ENCODE results near the gene KLHL5. TPM values are rescaled to one million over a fixed set of nuclear protein-coding genes. Genes with fewer than 3 reads are reported as not detected.
"Not testable (repeated sequence)": the region's sequence is repeated elsewhere in the genome, so short reads cannot be mapped to it uniquely, and the experiment has no call there.

KLHL5 gene, protein sequence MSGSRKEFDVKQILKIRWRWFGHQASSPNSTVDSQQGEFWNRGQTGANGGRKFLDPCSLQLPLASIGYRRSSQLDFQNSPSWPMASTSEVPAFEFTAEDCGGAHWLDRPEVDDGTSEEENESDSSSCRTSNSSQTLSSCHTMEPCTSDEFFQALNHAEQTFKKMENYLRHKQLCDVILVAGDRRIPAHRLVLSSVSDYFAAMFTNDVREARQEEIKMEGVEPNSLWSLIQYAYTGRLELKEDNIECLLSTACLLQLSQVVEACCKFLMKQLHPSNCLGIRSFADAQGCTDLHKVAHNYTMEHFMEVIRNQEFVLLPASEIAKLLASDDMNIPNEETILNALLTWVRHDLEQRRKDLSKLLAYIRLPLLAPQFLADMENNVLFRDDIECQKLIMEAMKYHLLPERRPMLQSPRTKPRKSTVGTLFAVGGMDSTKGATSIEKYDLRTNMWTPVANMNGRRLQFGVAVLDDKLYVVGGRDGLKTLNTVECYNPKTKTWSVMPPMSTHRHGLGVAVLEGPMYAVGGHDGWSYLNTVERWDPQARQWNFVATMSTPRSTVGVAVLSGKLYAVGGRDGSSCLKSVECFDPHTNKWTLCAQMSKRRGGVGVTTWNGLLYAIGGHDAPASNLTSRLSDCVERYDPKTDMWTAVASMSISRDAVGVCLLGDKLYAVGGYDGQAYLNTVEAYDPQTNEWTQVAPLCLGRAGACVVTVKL
- total RNA-seq (2014; rRNA removed; shearing (Covaris generic)): 46.2 and 55.1 TPM in 2 replicates
- 29.3 and 42.8 TPM in 2 replicates for polyA plus RNA-seq (2014; cell fraction: nucleus; rRNA removed)

DNA sequence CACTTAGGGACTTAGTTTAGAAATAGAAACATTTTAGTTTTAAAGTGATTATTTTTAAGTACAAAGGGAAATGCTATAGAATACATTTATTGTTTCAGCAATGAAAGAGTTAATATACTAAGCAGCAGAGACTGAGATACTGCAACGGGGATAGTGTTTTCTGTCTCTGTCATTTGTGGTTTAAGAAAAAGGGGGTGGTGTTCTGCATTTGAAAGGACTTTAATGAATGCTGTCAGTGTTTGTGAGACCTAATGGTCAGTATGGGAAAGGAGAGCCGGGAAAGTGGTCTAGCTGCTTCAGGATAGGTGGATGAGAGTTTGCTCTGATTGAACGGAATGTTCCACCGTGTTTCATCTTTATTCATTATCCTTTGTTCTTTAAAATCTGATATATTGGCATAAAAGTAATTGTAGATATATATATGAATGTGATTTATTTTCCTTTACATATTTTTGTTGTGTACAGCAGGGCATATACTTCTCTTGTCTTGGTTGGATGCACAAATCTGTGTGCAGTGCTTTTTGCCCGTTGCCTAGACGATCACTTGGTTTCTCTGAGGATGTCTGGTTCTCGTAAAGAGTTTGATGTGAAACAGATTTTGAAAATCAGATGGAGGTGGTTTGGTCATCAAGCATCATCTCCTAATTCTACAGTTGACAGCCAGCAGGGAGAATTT, at the start of gene KLHL5:
Gene KLHL5 (plus strand): TSS at position 139 of the 676 bp plus-strand sequence. CDS start 421 bp downstream, at position 560.
- DNase-seq (ENCODE audit: extremely low read depth, low read depth): no peak

DNA sequence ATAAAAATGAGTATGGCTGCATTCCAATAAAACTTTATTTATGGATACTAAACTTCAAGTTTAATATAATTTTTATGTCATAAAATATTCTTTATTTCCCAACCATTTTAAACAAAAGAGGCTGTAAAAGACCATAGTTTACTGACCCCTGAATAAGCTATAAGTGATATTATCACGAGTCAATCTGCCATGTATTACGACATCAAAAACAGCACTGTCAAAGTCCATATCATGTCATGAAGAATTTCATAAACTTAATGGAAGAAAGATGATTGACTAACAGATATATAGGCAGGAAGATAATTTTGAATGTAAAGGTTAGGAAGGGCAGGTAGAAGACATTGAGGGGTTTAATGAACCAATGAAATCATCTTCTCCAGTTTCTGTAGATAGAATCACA, 48.0 kb upstream of the KLHL5 start:
- DNase-seq (ENCODE audit: extremely low read depth, low read depth): no peak

DNA sequence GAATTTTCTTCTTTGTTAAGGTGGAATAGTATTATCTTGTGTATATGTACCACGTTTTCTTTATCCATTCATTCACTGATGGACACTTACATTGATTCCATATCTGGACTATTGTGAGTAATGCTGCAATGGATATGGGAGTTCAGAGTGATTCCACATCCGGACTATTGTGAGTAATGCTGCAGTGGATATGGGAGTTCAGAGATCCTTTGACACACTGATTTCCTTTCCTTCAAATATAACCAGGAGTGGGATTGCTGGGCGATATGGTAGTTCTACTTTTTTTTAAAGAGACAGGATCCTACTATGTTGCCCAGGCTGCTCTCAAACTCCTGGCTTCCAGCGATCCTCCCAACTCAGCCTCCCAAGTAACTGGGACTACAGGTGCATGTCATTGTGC, 41.9 kb upstream of the KLHL5 start:
- no peak for DNase-seq (ENCODE audit: extremely low read depth, low read depth)

DNA sequence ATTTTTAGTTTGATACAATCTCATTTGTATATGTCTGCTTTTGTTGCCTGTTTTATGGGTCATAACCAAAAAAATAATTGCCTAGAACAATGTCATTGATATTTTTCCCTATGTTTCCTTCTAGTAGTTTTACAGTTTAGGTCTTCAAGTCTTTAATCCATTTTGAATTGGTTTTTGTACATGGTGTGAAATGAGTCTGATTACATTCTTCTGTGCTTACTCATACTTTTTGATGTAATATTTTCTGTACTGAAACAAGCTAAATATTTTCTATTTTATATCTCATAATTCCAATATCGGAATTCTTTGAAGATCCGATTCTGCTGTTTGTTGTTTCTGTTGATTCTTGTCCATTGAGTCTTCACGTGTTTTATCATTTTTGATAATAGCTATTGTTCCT, 40.4 kb upstream of the KLHL5 start:
- DNase-seq (ENCODE audit: extremely low read depth, low read depth): no peak

DNA sequence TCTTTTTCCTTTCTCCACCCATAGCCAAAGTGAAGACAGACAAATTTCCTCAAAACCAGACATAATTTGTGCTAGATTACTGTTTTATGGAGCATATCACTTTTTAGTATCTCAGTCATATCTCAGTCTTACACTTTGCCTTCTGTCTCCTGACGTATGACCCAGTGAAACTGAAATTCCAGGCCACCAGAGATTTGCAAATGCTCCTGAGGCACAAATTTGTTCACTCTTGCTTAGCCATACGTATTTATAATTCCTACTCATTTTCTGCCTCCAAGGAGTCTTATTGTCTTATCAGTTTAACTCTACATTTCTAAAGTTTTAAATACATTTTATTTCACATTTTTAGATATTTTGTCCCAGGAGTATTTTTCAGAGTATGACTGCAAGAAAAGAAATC, 39.8 kb upstream of the KLHL5 start:
- no peak for DNase-seq (ENCODE audit: extremely low read depth, low read depth)

DNA sequence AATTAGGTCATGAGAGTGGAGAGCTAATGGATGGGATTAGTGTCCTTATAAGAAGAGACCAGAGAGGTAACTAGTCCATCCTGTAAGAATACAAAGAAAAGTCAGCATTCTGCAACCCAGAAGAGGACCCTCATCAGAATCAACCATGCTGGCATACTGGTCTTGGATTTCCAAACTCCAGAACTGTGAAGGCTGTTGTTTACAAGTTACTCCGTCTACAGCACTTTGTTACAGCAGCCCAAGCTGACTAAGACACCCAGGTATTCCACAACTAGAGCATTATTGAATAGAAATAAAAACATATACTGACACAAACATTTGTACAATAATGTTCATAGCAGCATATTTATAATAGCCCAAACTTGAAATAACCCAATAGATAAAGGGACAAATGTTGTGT, 39.0 kb upstream of the KLHL5 start:
- no peak for DNase-seq (ENCODE audit: extremely low read depth, low read depth)

DNA sequence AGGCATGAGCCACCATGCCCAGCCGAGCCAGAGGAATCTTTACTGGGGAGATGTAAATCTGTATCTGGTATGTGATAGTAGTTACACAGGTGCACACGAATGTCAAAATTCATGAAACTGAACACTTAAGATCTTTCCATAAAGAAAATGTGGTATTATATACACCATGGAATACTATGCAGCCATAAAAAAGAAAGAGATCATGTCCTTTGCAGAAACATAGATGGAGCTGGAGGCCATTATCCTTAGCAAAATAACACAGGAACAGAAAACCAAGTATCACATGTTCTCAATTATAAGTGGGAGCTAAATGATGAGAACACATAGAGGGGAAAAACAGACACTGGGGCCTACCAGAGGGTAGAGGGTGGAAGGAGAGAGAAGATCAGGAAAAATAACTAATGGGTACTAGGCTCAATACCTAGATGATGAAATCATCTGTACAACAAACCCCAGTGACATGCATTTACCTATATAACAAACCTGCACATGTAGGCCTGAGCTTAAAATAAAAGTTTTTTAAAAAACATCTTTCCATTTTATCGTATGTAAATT, 37.6 kb upstream of the KLHL5 start:
- DNase-seq (ENCODE audit: extremely low read depth, low read depth): no peak

DNA sequence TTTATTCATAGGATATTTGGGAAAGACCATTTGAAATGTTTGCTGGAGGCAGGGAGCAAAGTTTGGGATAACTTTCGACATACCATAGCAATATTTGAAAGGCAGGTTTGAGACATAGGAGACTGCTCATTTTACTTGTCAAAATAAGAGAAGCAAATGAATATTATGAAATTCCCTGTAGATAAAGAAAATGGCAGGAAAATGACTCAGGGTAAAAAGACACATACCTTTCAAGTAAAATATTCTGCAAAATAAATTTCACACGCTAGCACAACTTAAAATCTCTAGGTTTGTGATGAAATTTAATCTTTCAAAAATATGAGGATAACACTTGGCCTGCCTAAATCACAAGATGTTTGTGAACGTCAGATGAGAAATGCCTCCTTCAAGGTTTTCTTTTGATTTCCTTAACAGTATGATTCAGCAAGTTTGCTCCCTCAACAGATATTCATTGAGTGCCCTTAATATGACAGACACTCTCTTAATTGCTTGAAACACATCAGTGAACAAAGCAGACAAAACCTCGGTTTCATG, 36.4 kb upstream of the KLHL5 start:
- no peak for DNase-seq (ENCODE audit: extremely low read depth, low read depth)

DNA sequence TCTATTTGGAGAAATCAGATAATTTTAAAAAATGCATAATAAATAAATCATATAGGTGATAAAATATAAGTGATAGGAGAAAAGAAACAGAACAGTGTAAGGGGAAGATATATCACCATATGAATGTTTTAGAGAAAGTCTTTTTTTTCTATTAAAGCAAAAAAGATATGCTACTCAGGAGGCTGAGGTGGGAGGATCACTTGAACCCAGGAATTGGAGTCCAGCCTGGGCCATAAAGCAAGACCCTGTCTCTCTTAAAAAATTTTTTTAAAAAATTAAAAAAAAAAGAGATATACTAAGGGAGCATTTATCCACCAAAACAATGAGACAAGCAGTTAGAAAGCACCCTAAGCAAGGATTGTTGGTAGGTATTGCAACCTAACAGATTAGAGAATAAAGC, 35.9 kb upstream of the KLHL5 start:
- no peak for DNase-seq (ENCODE audit: extremely low read depth, low read depth)

DNA sequence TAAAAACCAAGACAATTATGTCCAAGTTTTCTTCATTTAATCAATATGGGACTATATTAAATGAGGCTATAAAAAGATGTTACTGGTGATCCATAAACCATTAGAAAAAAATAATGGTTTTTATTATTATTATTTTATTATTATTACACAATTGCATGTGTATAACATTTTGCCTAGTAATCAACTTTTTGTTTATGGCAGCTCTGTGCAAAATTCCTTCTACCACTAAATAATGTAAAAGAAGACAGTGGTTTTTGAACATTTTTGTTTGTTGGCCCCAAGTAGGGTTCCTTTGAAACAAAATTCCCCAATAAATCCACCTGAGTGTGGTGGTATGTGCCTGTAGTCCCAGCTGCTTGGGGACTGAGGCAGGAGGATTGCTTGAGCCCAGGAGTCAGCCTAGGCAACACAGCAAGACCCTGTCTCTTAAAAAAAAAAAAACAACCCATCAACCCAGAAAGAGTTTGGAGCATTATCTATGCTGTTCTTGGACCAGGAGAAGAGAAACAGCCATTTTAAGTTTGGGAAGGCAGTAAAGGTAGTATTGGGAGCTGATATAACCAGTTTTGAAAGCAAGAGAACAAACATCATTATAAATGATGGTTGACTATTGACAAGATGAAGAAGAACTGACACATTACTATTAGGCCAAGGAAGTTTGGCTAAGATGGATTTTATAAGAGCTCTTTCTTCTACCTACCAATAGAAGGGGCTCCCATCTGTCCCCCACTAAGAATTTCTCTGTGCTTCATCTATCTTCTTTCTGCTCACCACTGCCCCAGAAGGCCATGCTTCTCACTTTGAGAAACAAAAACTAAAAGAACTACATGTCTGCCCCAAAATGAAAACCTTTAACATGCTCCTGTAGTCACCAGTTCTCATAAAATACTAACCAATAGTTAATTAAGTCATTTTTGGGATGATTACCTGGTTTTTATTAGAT, 32.0 kb upstream of the KLHL5 start:
- no peak for DNase-seq (ENCODE audit: extremely low read depth, low read depth)

DNA sequence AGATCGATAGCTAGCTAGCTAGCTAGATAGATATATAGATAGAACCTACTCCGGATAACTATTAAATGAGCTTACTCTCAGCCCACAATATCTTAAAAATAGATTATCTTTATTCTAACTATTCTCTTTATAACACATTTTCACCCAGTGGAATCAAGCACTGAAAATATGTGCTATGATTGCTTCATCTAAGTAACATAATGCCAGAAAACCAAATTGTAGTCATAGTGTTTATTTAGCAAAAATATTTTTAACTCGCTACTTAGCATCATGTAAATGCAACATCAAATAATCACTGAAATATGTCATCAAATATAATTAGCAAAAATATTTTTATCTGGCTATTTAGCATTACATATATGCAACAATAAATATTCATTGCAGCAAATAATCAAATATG, 31.3 kb upstream of the KLHL5 start:
- no peak for DNase-seq (ENCODE audit: extremely low read depth, low read depth)

DNA sequence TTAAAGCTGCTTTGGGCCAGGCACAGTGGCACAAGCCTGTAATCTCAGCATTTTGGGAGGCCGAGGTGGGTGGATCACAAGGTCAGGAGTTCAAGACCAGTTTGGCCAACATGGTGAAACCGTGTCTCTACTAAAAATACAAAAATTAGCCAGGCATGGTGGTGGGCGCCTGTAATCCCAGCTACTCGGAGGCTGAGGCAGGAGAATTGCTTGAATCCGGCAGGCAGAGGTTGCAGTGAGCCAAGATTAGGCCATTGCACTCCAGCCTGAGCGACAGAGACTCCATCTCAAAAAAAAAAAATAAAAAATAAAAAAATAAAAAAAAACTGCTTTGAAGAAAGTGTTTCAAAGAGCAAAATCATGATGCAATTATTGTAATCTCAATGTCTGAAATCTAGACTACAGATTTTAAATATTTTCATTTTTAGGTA, 30.4 kb upstream of the KLHL5 start:
- not testable (repeated sequence) for DNase-seq (ENCODE audit: extremely low read depth, low read depth)

DNA sequence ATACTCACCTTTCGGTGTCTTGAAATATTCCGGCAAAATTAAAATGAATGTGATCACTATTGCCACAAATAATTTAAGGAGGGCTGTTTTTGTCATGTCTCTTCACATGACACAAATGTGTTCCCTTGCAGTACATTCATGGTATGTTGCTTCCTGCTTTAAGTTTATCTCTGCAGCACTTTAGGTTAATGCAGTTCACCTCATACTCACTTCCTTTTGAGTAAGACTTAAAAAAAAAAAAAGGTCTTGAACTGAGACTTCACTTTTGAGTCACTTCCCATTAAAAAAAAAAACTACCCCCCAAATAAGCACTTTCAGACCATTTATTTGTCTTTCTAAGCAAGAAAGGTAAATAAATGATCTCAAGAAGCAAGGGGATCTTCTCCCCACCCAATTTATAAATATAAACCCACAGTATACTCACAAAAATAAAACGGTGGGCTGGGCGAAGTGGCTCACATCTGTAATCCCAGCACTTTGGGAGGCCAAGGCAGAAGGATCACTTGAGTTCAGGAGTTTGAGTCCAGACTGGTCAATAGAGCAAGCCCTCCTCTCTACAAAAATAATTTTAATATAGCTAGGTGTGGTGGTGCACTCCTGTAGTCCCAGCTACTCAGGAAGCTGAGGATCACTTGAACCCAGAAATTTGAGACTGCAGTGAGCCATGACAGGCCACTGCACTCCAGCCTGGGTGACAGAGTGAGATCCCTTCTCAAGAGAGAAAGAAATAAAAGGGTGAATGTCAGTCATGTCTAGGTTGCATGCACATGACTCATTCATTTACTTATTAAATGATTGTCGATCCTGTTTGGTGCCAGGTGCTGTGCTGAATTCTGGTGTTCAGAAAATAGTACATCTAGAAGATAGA, 29.6 kb upstream of the KLHL5 start, which contains the start of gene TMEM156:
Gene TMEM156 (minus strand): TSS at position 192 of the 868 bp plus-strand sequence. CDS start 96 bp downstream, at position 96.
- no peak for DNase-seq (ENCODE audit: extremely low read depth, low read depth)

DNA sequence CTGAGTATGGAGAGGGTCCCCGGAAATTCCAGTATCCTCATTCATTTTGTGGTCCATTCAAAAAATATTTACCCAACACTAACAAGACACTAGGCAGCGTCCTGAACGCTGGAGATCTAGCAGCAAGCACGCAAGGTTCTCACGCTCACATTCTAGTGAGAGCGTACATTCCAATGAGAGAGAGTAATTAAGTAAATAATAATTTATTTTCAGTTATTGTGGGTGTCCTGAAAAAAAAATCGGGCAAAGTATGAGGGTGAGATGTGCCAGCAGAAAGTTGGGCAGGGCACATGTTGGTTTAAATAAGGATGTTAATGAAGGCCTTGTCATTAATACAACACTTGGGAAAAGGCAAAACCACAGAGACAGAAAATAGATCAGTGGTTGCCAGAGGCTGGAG, 25.9 kb upstream of the KLHL5 start:
- no peak for DNase-seq (ENCODE audit: extremely low read depth, low read depth)

DNA sequence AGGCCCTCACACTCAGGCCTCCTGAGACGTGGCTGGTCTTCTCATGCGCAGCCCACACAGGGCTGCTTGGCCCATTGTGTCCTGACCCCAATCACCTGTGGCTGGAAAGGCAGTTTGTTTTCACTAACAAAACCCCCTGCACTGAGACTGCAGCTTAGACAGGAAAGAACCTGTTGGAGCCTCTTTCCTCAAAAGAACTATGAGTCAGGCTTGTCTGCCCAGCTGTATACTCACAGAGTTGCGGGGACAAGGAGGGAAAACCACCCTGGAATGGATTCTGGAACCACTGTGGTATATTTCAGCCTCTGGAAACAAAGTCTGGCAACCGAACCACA, 24.6 kb upstream of the KLHL5 start:
- DNase-seq (ENCODE audit: extremely low read depth, low read depth): no peak

DNA sequence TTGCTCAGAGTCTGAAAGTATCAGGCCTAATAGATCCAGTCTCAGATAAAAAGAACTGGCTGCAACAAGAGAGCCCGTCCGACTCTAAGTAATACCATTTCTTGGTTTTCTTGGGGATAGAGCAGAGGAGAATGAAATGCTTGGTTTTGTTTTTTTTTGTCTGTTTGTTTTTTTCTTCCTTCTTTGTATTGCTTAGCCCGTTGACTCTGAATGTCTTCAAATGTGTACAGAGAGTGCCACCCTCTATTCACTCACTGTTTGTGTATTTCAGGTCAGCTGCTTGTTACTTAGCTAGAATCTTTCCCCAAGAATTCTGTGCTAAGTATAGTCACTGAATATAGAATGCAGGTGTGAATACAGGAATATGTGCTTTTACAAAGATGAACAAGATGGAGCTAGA, 24.1 kb upstream of the KLHL5 start:
- DNase-seq (ENCODE audit: extremely low read depth, low read depth): no peak

DNA sequence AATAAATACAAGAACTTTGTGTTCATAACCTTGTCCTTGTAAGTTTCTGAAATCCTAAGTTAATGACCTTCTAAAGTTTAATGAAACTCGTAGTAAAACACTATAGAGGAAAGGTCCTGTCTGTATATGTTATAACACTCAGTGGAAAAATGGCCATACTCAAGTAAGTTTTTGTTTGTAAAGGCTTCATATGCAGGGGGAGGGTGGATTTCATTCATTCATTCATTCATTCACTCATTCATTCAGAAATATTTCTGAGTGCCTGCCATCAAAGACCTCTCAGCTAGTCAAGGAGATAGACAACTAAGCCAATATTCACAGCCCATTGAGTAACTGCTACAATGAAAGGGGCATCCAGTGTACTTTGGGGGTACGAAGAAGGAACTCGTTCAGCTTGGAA, 22.9 kb upstream of the KLHL5 start:
- DNase-seq (ENCODE audit: extremely low read depth, low read depth): no peak

DNA sequence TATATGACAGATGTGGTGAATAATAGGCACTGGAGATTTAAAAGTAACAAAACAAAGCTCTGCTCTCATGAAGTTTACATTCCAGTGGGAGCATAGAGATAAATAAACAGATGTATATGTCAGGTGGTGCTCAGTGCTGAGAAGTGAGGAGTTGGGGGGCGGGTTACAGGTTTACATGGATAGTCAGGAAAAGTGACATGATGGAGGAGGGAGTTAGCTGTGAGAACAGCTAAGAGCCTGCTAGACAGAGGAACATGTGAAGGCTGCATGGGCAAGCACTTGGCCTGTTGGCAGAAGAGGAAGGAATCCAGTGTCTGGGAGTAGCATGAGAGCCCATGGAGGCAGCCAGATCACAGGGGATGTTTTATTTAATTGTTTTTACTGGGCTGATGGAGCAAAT, 19.7 kb upstream of the KLHL5 start:
- no peak for DNase-seq (ENCODE audit: extremely low read depth, low read depth)

Measured in NCI-H460 (cell line).